PC-9 (cell line): Measurements from ENCODE around the gene KY. TPM values are rescaled to one million over a fixed set of nuclear protein-coding genes. Genes with fewer than 3 reads are reported as not detected.

Experiments used
- BruUV-seq: library from RNA; stranded (reverse); fragments of 400-500 nt; replicated peaks from 2 replicates; lab custom pipeline; 2021; lab: Mats Ljungman, UMichigan
- CTCF ChIA-PET: fragments of 300-600 bp; sonication (Branson Sonifier 250); formaldehyde crosslinking; loops from one replicate; lab custom pipeline; 2022; ENCODE audit warnings: antibody characterized with exemption; lab: Charles Lee
- POLR2A ChIA-PET: fragments of 300-600 bp; sonication (Branson Sonifier 250); formaldehyde crosslinking; loops from one replicate; lab custom pipeline; 2022; ENCODE audit warnings: antibody characterized with exemption; ENCODE audit not compliant: unreplicated experiment; lab: Charles Lee
- DNase-seq, 2 experiments: peaks; one replicate each; pipeline versions ENCODE4 v3.0.0 to v3.0.0-alpha.2; 2015 to 2022; ENCODE audit warnings: mixed read lengths in 1 of 2
- H2AFZ ChIP-seq: fragments of 200-600 bp; sonication (generic); 2 replicates; pipeline ENCODE4 v1.8.1; 2017; ENCODE audit warnings: antibody characterized with exemption
- H3F3A ChIP-seq: fragments of 200-600 bp; sonication (generic); 2 replicates; pipeline ENCODE4 v1.8.1; 2017; ENCODE audit warnings: antibody characterized with exemption, mild to moderate bottlenecking, low read depth; ENCODE audit not compliant: insufficient read depth
- H3K27ac ChIP-seq: fragments of 200-600 bp; sonication (generic); 2 replicates; pipeline ENCODE4 v1.6.1; 2016; ENCODE audit warnings: mixed run types
- H3K27me3 ChIP-seq: fragments of 200-600 bp; sonication (generic); 2 replicates; pipeline ENCODE4 v1.6.1; 2016; ENCODE audit warnings: low read depth, mixed run types; ENCODE audit not compliant: insufficient read depth
- H3K36me3 ChIP-seq: fragments of 200-600 bp; sonication (generic); 2 replicates; pipeline ENCODE4 v1.6.1; 2016; ENCODE audit warnings: low read depth, mixed run types
- H3K4me1 ChIP-seq: fragments of 200-600 bp; sonication (generic); replicated peaks from 2 replicates; pipeline ENCODE4 v1.6.1; 2016; ENCODE audit warnings: mixed run types; ENCODE audit not compliant: insufficient read depth
- H3K4me2 ChIP-seq: fragments of 200-600 bp; sonication (generic); 2 replicates; pipeline ENCODE4 v1.6.1; 2017; ENCODE audit warnings: mixed run types
- H3K4me3 ChIP-seq: fragments of 200-600 bp; sonication (generic); 2 replicates; pipeline ENCODE4 v1.6.1; 2016; ENCODE audit warnings: mixed run types
- H3K79me2 ChIP-seq: fragments of 200-600 bp; sonication (generic); 2 replicates; pipeline ENCODE4 v1.6.1; 2017; ENCODE audit warnings: low read depth, mixed run types
- H3K9me2 ChIP-seq: fragments of 200-600 bp; sonication (generic); 2 replicates; pipeline ENCODE4 v1.8.1; 2017; ENCODE audit warnings: mild to moderate bottlenecking; ENCODE audit not compliant: insufficient read depth
- H3K9me3 ChIP-seq: fragments of 200-600 bp; sonication (generic); 2 replicates; pipeline ENCODE4 v1.8.1; 2016; ENCODE audit warnings: low read depth; ENCODE audit not compliant: insufficient read depth
- H4K20me1 ChIP-seq: fragments of 200-600 bp; sonication (generic); 2 replicates; pipeline ENCODE4 v1.8.1; 2017; ENCODE audit not compliant: insufficient read depth
- EZH2 ChIP-seq: fragments of 200-600 bp; sonication (generic); IDR thresholded peaks from 2 replicates; pipeline ENCODE4 v1.8.0; 2017; ENCODE audit warnings: antibody characterized with exemption, low read depth
- intact Hi-C: fragments of 100-400 bp; cut with micrococcal nuclease; formaldehyde crosslinking; loops from one replicate; pipeline ENCODE4 v1.10.0; 2022; ENCODE audit not compliant: unreplicated experiment
- total RNA-seq: library from RNA; stranded (reverse); gene quantifications from 2 replicates; pipeline ENCODE4 v1.2.3, GENCODE V29; 2021
- TF ChIP-seq, protein P1 (sequence below): fragments of 200-600 bp; sonication (generic); conservative IDR thresholded peaks from 2 replicates; pipeline ENCODE4 v1.6.1; 2017; ENCODE audit warnings: mixed run types, antibody characterized with exemption, mild to moderate bottlenecking, moderate library complexity

The KY gene
- total RNA-seq, 1 experiment from 2014 or later: not detected

DNA sequence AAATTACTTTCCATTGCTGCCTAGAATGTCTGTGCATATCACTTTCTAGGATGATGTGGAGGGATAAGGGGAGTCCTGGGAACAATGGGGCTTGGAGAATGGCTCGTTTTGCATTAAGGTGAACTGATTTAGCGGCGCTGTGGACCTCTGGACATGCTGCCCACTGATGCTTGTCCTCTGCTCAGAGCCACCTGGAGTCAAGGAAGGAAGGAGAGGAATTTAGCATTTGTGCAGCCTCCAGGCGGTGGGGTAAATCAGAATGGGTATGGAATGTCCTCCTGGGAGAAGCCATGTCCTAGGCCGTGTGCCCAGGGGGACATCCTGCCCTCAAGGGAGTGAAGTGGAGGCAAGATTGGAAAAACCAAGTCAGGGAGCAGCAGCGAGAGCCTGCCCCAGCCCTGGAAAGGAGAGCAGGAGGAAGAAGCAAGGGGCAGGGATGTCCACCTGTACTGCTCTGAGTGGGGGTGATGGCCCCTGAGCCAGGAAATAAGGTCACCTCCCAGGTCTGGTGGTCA, 37.8 kb downstream of the KY start:
- H3K36me3 ChIP-seq: no peaks in the 10 kb centered on the region
- no peak overlapping the region for H3K4me3 ChIP-seq
- POLR2A ChIA-PET: no interaction called here
- H2AFZ ChIP-seq: no peak overlapping the region
- CTCF ChIA-PET: no interaction called here
- H3K27me3 ChIP-seq: peaks cover 75% of the 10 kb centered on the region
- TF ChIP-seq EZH2: no peak
- TF ChIP-seq, protein P1, sequence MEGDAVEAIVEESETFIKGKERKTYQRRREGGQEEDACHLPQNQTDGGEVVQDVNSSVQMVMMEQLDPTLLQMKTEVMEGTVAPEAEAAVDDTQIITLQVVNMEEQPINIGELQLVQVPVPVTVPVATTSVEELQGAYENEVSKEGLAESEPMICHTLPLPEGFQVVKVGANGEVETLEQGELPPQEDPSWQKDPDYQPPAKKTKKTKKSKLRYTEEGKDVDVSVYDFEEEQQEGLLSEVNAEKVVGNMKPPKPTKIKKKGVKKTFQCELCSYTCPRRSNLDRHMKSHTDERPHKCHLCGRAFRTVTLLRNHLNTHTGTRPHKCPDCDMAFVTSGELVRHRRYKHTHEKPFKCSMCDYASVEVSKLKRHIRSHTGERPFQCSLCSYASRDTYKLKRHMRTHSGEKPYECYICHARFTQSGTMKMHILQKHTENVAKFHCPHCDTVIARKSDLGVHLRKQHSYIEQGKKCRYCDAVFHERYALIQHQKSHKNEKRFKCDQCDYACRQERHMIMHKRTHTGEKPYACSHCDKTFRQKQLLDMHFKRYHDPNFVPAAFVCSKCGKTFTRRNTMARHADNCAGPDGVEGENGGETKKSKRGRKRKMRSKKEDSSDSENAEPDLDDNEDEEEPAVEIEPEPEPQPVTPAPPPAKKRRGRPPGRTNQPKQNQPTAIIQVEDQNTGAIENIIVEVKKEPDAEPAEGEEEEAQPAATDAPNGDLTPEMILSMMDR: no peak
- H3K79me2 ChIP-seq: no peaks in the 10 kb centered on the region
- no peaks in the 10 kb centered on the region for H3K9me3 ChIP-seq
- H3K4me1 ChIP-seq: no peaks in the 10 kb centered on the region
- no peaks in the 10 kb centered on the region for H3F3A ChIP-seq
- H3K4me2 ChIP-seq: no peak overlapping the region
- no TSS peak for BruUV-seq
- no peak for DNase-seq
- H3K27ac ChIP-seq: no peak overlapping the region
- no peaks in the 10 kb centered on the region for H3K9me2 ChIP-seq
- intact Hi-C loops: no loop called here
- no peaks in the 10 kb centered on the region for H4K20me1 ChIP-seq

DNA sequence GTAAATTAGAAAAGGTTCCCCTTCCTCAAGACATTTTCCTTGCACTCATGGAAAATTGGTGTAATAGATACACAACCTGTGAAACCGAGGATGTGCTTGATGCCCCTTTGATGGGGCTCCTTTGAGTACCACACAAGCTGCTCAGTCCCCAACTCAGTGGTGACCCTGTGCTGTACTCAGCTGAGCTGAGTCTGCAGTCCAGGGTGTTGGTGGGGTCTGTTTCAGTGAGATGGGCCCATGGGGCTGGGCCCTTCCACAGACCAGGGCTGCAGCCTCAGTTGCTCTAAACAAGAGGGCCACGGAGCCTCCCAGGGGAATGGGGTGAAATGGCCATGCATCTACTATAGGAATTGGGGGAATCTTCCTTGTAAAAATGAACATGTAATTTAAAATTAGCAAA, 39.3 kb downstream of the KY start:
- POLR2A ChIA-PET: no interaction called here
- no peak overlapping the region for H3K4me2 ChIP-seq
- CTCF ChIA-PET: no interaction called here

DNA sequence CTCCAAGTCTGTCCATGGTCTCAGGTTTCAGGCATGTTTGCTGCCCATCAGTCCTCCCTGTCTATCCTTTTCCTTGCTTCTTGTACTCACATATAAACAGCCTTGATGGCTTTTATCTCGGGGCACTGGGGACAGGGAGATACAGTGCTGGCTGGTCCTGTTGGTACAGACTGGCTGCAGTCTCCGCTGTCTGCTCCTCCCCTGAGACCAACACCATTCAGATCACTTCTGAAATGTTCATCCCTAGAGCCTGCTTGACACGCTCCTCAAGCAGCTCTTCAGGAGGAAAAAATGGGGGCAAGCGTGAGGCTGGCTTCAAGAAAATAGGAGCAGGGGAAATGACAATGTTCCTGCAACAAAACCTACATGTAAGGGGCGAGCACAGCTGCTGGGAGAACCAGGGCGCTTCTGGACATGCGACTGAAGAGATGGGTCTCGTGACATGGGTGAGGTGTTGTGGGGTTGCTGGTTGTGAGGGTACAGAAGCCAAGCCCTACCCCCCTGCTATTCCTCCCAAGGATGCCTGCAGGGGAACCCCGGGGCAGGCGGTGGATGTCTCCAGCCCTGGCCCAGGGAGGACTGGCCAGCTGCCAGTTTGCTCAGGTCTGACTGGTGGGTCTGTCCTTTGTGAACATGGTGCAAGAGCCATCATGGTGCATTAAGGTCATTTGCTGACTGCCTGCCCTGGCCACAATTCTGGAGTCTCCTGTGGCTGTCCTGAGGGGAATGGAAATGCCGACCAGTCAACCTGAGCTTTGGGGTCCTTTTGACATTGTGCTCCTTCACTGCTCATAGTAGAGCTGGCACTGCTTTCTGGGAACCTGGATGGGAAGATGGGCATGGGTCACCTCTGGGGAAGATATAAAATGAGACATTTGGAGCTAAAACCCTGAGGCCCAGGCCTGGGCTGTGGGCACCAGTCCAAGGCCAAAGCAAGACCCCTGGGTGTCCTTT, 40.1 kb downstream of the KY start:
- no peaks in the 10 kb centered on the region for H3K9me3 ChIP-seq
- no peaks in the 10 kb centered on the region for H3K79me2 ChIP-seq
- intact Hi-C loops: no loop called here
- H3K4me1 ChIP-seq: no peaks in the 10 kb centered on the region
- no peaks in the 10 kb centered on the region for H3F3A ChIP-seq
- ChIA-PET POLR2A (no interaction called here), CTCF (no interaction called here)
- H3K36me3 ChIP-seq: no peaks in the 10 kb centered on the region
- peaks cover 75% of the 10 kb centered on the region for H3K27me3 ChIP-seq
- H3K9me2 ChIP-seq: no peaks in the 10 kb centered on the region
- H3K4me3 ChIP-seq: no peak overlapping the region
- H3K4me2 ChIP-seq: no peak overlapping the region
- no peak for DNase-seq
- H3K27ac ChIP-seq: no peak overlapping the region
- no peak for TF ChIP-seq EZH2
- TF ChIP-seq, protein P1: no peak
- H4K20me1 ChIP-seq: no peaks in the 10 kb centered on the region
- H2AFZ ChIP-seq: no peak overlapping the region
- BruUV-seq: no TSS peak

More for the DNA sequence above, 39.3 kb downstream of the KY start:
- no peak overlapping the region for H2AFZ ChIP-seq
- H3K4me1 ChIP-seq: no peaks in the 10 kb centered on the region
- no peaks in the 10 kb centered on the region for H3K36me3 ChIP-seq
- peaks cover 75% of the 10 kb centered on the region for H3K27me3 ChIP-seq
- no peak overlapping the region for H3K27ac ChIP-seq
- H4K20me1 ChIP-seq: no peaks in the 10 kb centered on the region
- H3K79me2 ChIP-seq: no peaks in the 10 kb centered on the region
- TF ChIP-seq EZH2: no peak
- TF ChIP-seq, protein P1: no peak
- no peak overlapping the region for H3K4me3 ChIP-seq
- no peaks in the 10 kb centered on the region for H3F3A ChIP-seq
- no peak for DNase-seq
- intact Hi-C loops: no loop called here
- no peaks in the 10 kb centered on the region for H3K9me2 ChIP-seq
- BruUV-seq: no TSS peak
- H3K9me3 ChIP-seq: no peaks in the 10 kb centered on the region
